ENCODE measurements around the gene TKT. TPM values are rescaled to one million over a fixed set of nuclear protein-coding genes. Genes with fewer than 3 reads are reported as not detected.

Gene TKT
- total and polyA plus RNA-seq, 2 of the 4 experiments (the other 2 are of a cell fraction) = 280 to 349 TPM

- intact Hi-C loops (cut with micrococcal nuclease) = no loop called here
- Histone ChIP-seq H4K91ac (ENCODE audit: insufficient read depth, low read depth, low read length) (no peak overlapping the region), H2BK120ac (ENCODE audit: low read depth, low read length) (no peak overlapping the region), H3K9me3 (ENCODE audit: control insufficient read depth, insufficient read depth, low read length) (no peaks in the 10 kb centered on the region), H3K4me3 (ENCODE audit: insufficient read depth, low read depth, low read length) (no peak overlapping the region), H2BK20ac (ENCODE audit: low read depth, low read length) (no peak overlapping the region), H3K18ac (ENCODE audit: low read depth, low read length) (no peak overlapping the region), H3K36me3 (ENCODE audit: control insufficient read depth, insufficient read depth, low read length) (peaks cover 48% of the 10 kb centered on the region), H3K27ac (ENCODE audit: insufficient read depth, low read length) (no peak overlapping the region; the same call in 1 of the 2 replicates), H3K14ac (replicated peaks; ENCODE audit: low read depth, low read length) (no peak overlapping the region), H2AK9ac (replicated peaks; ENCODE audit: low read depth, low read length, poor library complexity) (peak overlapping the region; percentile 48), H2BK15ac (ENCODE audit: low read depth, low read length) (no peak overlapping the region), H2AFZ (replicated peaks; ENCODE audit: low read length, poor library complexity) (no peak overlapping the region), H3K79me1 (ENCODE audit: low read depth in 1 of 2, low read length in 2 of 2) (peaks cover 10 to 70% of the 10 kb centered on the region in 2 experiments; a peak in 3 of 4 replicates), H2AK5ac (ENCODE audit: low read depth, low read length) (no peak overlapping the region; the same call in 1 of the 2 replicates), H4K5ac (ENCODE audit: low read depth, low read length) (no peak overlapping the region), H3K4ac (ENCODE audit: low read depth, low read length) (no peak overlapping the region), H3K4me2 (ENCODE audit: low read depth, low read length) (no peak overlapping the region), H3K27me3 (ENCODE audit: control insufficient read depth, insufficient read depth, low read length) (no peaks in the 10 kb centered on the region), H4K20me1 (ENCODE audit: insufficient read depth, low read length) (peaks cover 89% of the 10 kb centered on the region), H3K9ac (ENCODE audit: low read depth, low read length) (no peak overlapping the region), H3K56ac (ENCODE audit: extremely low read depth, insufficient read depth, low read length) (no peak overlapping the region), H3K23ac (ENCODE audit: low read depth, low read length) (no peak overlapping the region), H3K9me1 (ENCODE audit: insufficient read depth, low read length) (peaks cover 17% of the 10 kb centered on the region), H4K8ac (ENCODE audit: low read depth in 2 of 2, low read length in 2 of 2) (no peak overlapping the region), H3K4me1 (ENCODE audit: control insufficient read depth, insufficient read depth, low read length) (peaks cover 20% of the 10 kb centered on the region), H2BK5ac (ENCODE audit: low read depth, low read length, poor library complexity, severe bottlenecking) (no peak overlapping the region)
- DNase-seq (no peak), ATAC-seq (ENCODE audit: low read depth) (no peak)
- dilution Hi-C loops (cut with HindIII; ENCODE audit: low sequenced_read_pairs, unreplicated experiment) = no loop called here
- no peak for TF ChIP-seq USF2 (IDR thresholded peaks at IDR 0.05; ENCODE audit: low read depth, low read length)
- ChIA-PET CTCF (no interaction called here), POLR2A (ENCODE audit: unreplicated experiment) (no interaction called here)
- in situ Hi-C loops (cut with MboI; ENCODE audit: low sequenced_read_pairs) = no loop called here
- BruUV-seq (replicated peaks) = no TSS peak
- WGBS, 2 experiments (ENCODE audit: extremely low coverage in 2 of 2, insufficient read length in 1 of 2) = 80% methylated on average over 2 of the region's 8 CpGs; no CpG with 5 or more reads in 1 of the 2 experiments
These were observed 12.0 kb downstream of the TKT start for GRCh38 chr3:53243785-53244184.

Measured in IMR-90 (cell line).